Midbrain (tissue), 1 donor: ENCODE data around the gene THOP1.
A peak's percentile ranks its signal among the peaks of the same experiment; 100 is the strongest.

ENCODE experiments used
- DNase-seq: peaks from one replicate; lab custom pipeline; 2025; lab: John Stamatoyannopoulos, UW

The THOP1 gene

DNA sequence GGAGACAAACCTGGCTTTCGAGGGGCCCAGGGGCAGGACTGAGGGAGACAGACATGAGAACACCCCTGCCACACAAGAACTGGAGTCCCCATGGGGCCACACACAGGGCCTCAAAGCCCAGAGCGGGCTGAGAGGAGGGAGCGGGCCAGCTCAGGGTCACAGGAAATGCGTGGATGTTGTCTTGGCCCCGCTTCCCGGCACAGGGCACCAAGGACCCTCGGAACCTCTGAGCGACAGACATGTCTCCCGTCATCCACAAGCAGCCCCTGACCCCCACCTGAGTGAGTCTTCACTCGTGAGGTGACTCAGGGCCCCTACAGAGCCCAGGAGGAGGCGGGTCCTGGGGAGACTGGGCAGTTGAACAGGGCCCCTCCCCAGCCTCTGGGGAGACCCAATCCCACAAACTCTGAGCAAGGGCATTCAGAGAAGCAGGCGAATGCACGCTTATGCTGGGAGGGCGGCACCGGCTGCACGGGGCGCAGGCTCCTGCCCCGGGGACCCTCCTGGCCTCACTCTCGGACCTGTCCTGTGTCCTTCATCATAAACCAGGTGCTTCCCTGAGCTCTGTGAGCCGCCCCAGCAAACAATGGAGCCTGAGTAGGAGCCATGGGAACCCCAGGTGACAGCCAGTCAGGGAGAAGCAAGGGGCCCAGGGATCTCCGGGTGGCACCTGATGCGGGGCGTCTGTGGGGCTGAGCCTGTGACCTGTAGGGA lies 22.4 kb upstream of the THOP1 start:
- DNase-seq = no peak

DNA sequence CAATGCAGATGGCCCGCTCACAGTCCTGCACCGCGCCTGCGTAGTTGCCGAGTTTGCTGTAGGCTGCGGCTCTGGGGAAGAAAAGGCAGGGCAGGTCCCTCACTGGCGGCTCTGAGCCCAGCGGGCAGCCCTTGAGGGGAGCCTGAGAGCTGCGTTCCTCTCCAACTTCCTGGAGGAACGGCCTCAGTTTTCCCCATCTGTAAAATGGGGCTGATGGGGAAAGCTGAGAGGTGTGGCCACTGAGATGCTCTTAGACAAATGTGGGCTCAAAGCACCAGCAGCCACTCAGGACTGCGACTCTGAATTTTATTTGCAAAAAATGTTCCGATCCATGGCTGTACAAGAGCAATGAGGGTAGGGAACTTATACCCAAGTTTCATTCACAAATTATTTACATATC lies 21.6 kb upstream of the THOP1 start:
- DNase-seq = no peak

DNA sequence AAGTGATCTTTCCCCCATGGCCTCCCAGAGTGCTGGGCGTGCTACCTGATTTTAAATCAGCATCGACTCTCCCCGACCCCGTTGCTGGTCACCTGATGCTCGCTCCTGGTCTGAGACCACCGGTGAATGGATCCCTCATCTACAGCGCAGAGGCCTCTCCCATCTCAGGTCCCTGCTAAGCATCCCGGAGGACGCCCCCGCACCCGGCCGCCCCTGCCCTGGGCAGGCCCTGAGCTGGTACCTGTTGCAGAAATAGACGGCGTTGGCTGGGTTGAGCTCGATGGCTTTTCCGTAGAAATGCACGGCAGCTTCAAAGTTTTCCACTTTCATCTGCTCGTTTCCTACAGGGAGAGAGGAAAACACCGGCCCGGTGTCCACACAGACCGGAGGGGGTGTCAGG lies 20.4 kb upstream of the THOP1 start:
- DNase-seq = no peak

DNA sequence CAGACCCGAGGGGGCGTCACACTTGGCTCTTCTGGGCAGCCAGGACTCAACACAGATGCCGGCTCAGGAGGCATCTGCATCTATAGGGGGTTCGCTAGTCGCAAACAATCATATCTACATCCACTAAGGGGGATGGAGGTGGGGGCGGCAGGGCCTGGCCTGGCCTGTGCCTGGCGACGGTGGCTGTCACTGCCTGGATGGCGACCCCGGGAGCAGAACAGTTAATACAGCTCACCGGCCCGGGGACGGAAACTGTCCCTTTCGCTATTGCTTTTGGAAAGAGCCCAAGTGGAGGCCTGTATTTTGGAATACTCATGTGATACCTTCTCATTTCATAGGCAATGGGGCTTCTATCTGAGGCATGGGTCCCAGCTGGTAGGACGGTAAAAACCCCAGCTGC lies 19.9 kb upstream of the THOP1 start:
- DNase-seq = no peak

DNA sequence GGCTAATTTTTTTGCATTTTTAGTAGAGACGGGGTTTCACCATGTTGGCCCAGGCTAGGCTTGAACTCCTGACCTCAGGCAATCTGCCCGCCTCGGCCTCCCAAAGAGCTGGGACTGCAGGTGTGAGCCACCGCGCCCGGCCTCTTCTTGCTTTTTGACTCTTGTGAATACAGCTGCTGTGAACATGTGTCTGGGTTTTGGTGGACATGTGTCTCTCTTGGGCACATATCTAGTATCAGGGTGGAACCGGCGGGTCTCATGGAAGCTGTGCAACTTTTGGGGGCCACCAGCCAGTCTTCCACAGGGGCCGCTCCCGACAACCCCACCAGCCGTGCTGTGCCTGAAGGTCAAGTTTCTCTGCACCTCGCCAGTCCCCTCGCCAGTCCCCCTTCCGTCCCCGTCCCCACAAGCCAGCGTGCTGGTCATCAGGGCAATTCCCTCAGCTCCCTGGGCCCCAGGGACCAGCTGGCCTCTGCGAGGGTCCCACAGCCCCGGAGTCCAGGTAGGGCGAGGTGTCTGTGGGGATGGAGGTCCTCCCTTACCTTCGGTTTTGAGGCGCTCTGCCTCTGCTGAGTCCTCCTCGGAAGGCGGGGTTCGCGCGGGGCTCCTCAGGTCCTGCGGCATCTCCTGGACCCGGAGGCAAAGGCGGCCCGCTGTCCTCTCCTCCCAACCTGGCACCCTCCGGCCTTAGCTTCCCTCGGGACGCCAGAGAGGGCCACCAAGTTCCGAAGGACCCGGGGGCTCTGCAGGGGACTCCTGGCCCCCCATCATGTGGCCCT lies 18.5 kb upstream of the THOP1 start:
- no peak for DNase-seq

DNA sequence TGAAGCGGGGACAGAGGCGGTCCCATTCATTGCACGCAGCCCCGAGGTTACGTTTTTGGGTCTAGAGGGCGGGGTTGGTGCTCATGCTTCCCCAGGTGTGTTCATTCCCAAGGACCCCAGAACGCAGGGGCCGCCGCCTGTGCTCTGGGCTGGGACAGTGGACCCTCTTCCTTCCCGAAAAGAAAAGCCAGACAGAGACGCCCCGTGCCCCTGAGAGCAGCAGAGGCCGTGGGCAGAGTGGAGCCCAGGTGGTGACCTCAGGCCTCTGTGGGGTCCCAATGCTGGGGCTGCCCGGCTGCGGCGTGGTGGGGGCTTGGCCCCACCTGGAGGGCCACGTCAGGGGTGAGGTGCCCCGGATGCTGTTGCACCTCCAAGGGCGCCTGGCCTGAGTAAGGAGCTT lies 17.6 kb upstream of the THOP1 start:
- DNase-seq = no peak

DNA sequence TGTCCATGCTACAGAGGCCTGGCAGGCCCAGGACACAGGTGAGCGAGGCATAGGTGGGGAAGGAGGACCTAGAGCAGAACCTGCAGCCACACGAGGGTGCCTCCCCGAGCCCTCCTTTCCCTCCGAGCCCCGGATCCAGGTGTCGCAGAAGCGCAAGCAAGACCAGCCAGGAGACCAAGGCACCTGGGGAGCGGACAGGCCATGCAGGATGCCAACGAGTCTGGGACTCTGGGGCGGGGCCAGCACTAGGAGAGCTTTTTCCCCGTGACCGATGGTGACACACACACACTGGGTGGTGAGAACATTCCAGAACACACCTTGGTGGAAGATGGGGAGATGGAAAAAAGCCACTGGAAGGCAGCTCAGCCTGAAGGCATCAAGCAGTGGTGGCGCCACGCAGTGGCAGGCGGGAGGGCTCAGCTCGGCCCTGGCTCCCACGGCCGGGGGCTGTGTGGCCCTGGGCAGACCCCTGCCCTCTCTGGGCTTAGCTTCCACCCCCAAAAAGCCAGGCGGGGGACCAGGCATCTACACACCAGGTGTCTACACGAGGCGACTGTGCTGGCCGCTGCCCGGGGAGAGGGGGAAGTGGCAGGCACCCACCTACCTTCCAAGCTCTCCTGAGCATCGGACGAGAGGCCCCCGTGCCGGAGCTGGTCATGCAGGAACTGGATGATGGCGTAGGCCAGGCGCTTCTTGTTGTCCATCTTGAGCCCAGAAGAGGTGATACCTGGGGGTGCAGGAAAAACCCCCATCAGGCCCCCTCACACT lies 16.8 kb upstream of the THOP1 start:
- no peak for DNase-seq

DNA sequence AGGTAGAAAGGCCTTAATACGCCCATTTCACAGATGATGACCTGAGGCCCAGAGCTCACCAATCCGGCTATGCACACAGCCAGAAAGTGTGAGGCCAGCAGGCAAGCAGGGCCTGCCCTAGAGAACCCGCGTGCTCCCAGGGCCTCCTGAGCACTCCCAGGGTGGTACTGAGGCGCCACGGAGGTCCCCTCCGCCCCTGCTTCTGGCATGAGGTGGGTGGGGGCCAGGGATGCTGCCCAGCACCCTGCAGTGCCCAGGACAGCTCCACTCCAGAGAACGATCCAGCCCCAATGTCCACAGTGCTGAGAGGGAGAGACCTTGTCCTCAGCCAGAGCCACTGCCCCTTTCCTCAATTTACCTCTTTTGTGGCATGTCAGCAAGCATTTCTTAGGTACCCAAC lies 16.1 kb upstream of the THOP1 start:
- DNase-seq = no peak

DNA sequence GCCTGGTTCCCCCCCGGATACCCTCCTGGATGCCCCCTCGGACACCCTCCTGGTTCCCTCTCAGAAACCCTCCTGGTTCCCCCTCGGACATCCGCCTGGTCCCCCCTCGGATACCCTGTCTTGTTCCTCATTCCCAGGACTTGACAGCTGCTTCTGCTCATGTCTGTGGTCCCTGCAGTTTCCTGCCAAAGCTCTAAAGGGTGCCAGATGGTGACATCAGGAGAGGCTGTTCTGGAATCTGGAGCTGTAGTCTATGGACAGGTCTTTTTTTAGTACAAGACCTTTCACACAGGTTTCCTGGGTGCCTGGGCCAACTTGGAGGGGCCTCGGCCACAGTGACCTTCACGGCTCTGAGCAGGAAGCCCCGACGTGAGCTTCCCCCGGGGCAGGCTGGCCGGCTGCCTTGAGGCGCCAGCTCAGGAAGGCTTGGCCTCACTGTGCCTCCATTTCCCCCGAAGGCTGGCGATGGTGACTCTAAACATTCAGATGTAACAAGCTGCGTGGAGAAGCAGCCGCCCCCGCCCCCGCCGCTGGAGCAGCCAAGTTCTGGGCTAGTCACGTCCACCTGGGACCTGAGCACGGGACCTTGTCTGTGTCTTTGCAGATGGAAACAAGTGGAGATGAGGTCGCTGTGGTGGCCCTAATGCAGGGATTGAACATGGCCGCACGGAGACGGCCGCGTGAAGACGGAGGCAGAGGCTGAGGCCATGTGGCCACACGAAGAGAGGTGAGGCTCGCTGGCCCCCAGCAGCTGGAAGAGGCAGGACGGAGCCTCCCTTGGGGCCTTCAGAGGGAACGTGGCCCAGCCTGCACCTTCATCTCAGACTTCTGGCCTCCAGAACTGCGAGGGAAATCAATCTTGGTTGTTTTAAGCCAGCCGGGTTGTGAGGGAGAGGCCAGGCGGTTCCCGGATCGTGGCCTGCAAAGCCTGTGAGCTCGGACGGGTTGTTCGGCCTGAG lies 15.0 kb upstream of the THOP1 start:
- peak; percentile 20 for DNase-seq

DNA sequence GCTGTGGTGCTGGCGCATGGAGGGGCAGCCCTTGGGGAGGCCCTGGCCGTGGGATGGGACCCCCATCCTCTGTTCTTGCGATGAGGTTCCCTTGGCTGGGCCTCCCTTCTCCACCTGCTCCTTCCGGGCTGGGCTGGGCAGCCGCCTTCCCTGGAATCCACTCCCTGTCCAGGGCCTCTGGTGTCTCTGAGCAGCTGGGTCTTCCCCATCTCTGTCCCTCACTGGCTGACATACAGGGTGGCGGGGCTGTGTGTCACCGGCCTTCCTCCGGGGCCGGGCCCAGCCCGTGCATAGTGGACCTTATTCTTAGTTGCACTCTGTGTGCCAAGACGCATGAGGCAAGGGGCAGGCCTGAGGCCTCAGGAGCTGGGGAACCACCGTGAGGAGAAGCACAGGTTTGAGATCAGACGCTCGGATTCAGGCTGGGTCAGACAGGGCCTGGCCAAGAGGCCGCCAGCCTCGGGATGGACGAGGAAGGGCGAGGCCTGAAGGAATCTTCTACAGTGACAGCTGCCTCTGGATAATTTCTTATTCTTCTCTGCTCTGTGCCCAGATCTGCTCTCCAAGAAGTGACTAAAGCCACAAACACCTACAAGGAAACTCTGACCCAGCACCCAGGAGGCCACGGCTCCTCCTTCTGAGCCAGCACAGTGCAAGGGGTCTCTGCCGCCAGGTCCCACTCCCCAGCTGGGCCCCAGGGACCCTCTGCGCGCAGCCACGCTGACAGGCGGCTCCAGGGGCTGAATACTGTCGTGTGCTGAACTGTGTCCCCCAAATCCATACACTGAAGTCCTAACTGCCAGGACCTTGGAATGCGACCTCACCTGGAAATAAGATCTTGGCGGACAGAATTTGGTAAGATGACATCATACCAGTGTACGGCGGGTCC lies 13.3 kb upstream of the THOP1 start:
- DNase-seq = no peak

DNA sequence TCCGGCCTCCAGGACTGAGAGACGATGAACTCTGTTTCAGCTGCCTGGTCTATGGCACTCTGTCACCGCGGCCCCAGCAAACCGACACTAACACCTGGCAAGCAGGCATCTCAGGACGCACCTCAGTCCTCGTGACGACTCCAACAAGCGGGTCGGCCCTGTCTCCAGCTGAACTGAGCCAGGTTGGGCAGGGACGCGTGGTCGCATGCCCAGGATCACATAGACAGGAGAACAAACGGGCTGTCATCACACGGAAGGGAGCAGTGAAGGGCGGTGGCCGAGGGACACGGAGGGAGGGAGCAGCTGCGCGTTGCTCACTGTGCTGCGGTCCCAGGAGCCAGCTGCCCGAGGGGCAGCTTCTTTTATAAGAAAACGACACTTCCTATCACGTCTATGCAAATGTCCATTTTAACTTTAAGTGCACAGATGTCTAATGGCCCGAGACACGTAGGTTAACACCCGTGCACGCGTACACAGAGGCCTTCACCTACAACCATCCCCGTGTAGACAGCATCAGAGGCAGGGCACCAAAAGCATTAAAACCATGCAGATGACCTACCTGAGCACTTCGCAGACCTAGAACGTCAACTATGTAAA lies 11.1 kb upstream of the THOP1 start:
- no peak for DNase-seq

DNA sequence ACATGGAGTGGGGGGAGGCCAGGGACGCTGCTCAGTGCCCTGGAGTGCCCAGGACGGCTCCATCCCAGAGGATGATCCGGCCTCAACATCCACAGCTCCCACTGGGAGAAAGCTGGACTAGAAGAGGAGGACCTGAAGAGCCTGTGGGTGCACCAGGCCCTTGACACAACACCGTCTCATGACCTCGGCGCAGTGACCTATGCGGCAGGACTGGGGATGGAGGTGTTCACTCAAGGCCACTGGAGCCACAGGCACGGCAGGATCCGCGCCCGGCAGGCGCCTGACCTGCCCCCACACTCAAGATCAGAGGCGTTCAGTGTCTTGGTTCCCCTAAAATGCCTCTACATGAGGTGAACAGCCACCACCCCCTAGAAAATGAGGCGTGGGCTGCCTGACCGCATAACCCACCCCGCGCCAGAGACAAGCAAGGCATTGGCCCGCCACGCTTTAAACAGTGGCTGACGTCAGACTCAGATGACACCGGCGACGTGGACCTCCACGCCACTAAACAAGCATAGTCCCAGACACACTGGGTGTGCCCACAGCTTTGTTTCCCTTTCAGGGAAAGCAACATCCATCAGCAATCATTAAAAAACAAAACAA lies 10.2 kb upstream of the THOP1 start:
- DNase-seq = no peak

DNA sequence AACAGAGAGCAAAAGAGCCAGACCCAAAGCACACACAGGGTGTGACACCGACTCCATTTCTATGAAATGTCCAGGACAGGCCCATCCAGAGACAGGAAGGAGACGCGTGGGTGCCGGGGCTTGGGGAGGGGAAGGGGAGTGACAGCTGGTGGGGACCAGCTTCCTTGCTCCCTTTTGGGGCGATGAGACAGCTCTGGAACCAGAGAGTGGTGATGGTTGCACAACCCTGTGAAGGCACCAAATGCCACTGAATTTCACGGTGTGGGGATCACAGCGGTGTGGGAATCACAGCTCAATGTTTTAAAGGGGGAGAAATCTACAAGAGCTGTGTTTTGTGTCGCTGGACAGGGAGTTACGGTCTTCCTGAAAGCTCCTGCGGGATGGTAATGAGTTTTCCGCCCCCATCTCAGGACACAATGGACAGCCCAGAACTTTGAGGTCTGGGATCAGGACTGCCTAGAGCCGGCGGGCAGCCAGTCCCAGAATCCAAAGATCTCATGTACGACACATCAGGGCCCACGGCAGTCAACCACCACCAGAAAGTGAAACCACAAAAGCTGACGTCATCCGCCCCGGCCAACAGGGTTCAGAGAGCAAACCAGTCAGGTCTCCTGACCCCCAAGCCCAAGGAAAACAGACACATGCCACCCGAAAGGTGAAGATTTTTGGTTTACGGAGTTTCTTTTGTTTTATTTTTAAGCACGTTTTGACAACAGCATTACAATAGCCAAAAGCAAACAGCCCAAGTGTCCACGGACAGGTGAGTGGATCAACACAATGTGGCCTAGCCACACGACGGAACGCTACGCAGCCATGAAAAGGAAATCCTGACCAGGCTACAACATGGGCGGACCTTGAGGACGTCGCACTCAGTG lies 9.5 kb upstream of the THOP1 start:
- DNase-seq = no peak

DNA sequence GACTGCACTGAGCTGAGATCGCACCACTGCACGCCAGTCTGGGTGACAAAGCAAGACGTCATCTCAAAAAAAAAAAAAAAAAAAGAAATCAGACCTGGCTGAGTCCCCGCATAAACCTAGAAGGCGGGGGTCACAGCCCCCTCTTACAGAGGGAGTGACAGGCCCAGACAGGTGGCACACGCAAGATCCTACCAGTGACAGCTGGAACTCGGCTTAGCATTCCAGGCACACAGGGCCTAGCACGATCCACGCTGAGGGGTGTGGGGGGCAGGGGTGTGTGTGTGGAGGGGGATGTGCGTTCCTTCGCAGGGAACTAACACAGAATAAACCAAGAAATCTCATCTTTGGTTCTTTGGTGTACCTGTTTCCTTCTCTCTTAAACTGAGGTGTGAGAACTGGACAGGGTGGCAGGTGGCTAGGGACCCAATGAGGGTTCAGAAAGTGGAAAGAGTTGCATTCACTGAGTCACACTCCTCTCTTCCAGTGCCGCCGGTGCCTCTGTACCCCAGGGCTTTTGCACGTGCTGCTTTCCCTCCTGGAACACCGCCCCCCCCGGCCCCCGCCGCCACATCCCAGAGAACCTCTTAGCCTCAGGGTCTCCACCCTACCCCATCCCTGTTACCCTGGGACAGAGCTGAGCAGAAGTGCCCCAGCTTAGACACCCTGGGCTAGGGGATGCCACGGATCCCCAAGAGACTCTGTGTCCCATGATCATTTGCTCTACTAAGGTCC lies 7.2 kb upstream of the THOP1 start:
- no peak for DNase-seq

DNA sequence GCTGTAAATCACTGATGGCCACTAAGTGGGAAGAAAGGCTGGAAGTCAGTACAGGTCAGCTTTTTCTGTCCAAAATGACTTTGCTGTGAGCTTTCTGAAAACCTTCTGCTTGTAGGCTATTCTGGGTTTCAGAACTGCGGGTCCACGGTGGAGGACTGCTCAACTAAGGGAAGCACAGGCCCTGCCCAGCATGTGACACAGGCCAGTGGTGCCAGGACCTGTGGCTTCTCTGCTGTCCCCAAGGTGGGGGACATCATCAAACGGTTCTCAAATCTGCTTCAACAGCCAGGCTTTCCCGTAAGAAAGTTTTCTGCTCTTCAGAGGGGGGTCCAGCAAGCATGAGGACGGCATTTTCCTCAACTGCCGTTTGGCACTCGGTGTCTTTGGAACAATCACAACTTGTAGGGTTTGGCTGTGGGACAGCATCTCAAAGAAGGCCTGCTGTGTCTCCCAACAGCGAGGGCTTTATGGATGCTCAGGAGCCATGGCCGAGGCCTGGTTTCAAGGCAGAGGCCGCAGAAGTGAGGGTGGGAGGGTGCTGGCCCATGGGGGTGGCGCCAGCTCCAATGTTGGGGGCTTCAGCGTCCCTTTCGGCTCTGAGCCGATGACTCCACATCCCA lies 6.1 kb upstream of the THOP1 start:
- DNase-seq = peak; percentile 58

DNA sequence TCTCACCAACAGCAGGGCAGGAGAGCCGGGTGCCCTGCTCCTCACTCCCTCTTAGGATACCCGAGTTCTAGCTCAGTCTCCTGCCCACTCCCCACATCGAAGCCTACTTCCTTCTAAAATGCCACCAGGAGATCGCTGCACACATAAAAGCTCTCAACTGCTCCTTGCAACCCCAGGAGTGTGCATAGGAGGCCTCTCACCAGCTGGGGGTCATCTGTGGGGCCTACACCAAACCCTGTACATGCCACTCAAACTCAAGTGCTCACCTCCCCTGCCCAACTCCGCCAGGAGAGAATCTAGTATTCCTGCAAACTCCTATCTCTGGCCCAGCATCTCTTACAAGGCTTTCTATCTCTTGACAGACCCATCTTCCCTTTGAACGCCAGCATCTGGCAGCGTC lies 5.0 kb upstream of the THOP1 start:
- DNase-seq = no peak

DNA sequence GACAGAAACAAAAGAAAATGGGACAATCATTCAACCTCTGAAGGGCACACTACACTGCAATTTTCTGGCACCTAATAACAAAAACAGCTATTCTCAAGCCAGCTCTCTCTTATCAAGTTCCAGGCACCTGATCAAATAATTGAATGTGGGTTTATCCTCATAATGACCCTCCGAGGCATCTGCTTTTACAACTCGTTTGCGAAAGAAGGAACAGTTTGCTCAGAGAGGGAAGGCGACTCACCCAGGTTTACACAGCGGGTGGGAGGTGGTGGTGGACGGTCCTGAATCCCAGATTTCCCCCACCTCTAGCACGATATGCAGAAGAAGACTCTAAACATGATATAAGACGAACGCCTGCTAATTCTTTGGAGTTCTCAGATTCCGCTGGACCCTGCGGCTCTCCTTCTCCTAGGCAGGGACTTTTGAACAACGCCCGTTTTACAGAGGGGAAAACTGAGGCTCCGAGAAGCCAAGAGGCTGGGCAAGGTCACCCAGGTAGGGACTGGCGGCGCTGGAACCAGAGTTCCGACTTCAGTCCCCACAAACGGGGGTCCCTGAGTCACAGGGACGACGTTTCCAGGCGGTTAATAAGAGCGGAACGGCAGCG lies 2.9 kb upstream of the THOP1 start:
- DNase-seq = no peak
